H1 (cell line): Measurements from ENCODE around the gene APOBEC3H. TPM values are rescaled to one million over a fixed set of nuclear protein-coding genes. Genes with fewer than 3 reads are reported as not detected.

Source experiments
- CTCF ChIA-PET: fragments of 300-600 bp; sonication (Branson Sonifier 250); formaldehyde crosslinking; loops from one replicate; lab custom pipeline; 2021; ENCODE audit not compliant: partially characterized antibody; lab: Charles Lee
- POLR2A ChIA-PET: fragments of 300-600 bp; sonication (Branson Sonifier 250); formaldehyde crosslinking; loops from one replicate; lab custom pipeline; 2021; ENCODE audit warnings: inconsistent platforms; ENCODE audit not compliant: partially characterized antibody; lab: Charles Lee
- DNase-seq, 2 experiments: peaks; one replicate each; pipeline versions ENCODE4 v3.0.0 to v3.0.0-alpha.2; 2010 to 2022; ENCODE audit warnings: low spot score in 2 of 2, low read depth in 1 of 2, mixed read lengths in 1 of 2
- FAIRE-seq: peaks from 2 replicates; lab custom pipeline; 2011; peaks lifted over from hg19 to GRCh38; lab: Jason Lieb, UNC
- H2AFZ ChIP-seq: 2 replicates; pipeline ENCODE4 v1.8.1; 2012; ENCODE audit warnings: low read length, inconsistent platforms
- H2AK5ac ChIP-seq: 2 replicates; pipeline ENCODE4 v1.6.1; 2013; ENCODE audit warnings: low read depth, low read length
- H2BK120ac ChIP-seq: replicated peaks from 2 replicates; pipeline ENCODE3; 2013; ENCODE audit warnings: low read depth, low read length, inconsistent platforms
- H2BK12ac ChIP-seq: 2 replicates; pipeline ENCODE4 v1.6.1; 2013; ENCODE audit warnings: low read depth, low read length
- H2BK15ac ChIP-seq: 2 replicates; pipeline ENCODE4 v1.6.1; 2013; ENCODE audit warnings: low read length
- H2BK20ac ChIP-seq: 2 replicates; pipeline ENCODE4 v1.6.1; 2013; ENCODE audit warnings: low read length
- H2BK5ac ChIP-seq: 2 replicates; pipeline ENCODE4 v1.6.1; 2013; ENCODE audit warnings: low read depth, low read length
- H3K14ac ChIP-seq: 2 replicates; pipeline ENCODE4 v1.6.1; 2013; ENCODE audit warnings: inconsistent platforms; ENCODE audit not compliant: insufficient read length
- H3K18ac ChIP-seq: 2 replicates; pipeline ENCODE4 v1.6.1; 2013; ENCODE audit warnings: low read length; ENCODE audit errors: extremely low read depth
- H3K23ac ChIP-seq: 2 replicates; pipeline ENCODE4 v1.6.1; 2013; ENCODE audit warnings: inconsistent platforms; ENCODE audit not compliant: insufficient read length
- H3K23me2 ChIP-seq: 2 replicates; pipeline ENCODE4 v1.6.1; 2013; ENCODE audit warnings: low read depth, low read length
- H3K27ac ChIP-seq: 2 replicates; pipeline ENCODE4 v1.6.1; 2011; ENCODE audit warnings: low read depth, low read length, inconsistent platforms
- H3K27me3 ChIP-seq, 4 experiments: replicated peaks in 1 of 4; 1 replicate in 1 of 4; 2 replicates in 3 of 4; pipeline versions ENCODE4 v1.6.1 to v1.8.1; 2011 to 2013; ENCODE audit warnings: low read length in 3 of 4, mild to moderate bottlenecking in 3 of 4, inconsistent platforms in 2 of 4, mixed read lengths in 2 of 4, moderate library complexity in 1 of 4; ENCODE audit not compliant: control insufficient read depth in 3 of 4, insufficient read depth in 3 of 4; ENCODE audit errors: extremely low read depth in 1 of 4
- H3K36me3 ChIP-seq, 4 experiments: 2 replicates each; pipeline versions ENCODE4 v1.6.1 to v1.8.1; 2011 to 2013; ENCODE audit warnings: mild to moderate bottlenecking in 4 of 4, low read length in 3 of 4, moderate library complexity in 2 of 4, control low read depth in 1 of 4, inconsistent platforms in 1 of 4; ENCODE audit not compliant: insufficient read depth in 4 of 4, control insufficient read depth in 2 of 4
- H3K4ac ChIP-seq: replicated peaks from 2 replicates; pipeline ENCODE3; 2013; ENCODE audit warnings: low read length, low read depth, mixed read lengths, inconsistent platforms; ENCODE audit not compliant: insufficient read length
- H3K4me1 ChIP-seq, 4 experiments: replicated peaks in 1 of 4; 1 replicate in 1 of 4; 2 replicates in 3 of 4; pipeline versions ENCODE4 v1.6.1 to v1.8.1; 2011 to 2013; ENCODE audit warnings: low read length in 3 of 4, inconsistent platforms in 2 of 4, mixed read lengths in 1 of 4; ENCODE audit not compliant: insufficient read depth in 4 of 4, control insufficient read depth in 3 of 4
- H3K4me2 ChIP-seq, 2 experiments: 2 replicates each; pipeline versions ENCODE4 v1.6.1 to v1.8.1; 2011 to 2013; ENCODE audit warnings: low read depth in 2 of 2, low read length in 2 of 2, control low read depth in 1 of 2, inconsistent platforms in 1 of 2, mild to moderate bottlenecking in 1 of 2; ENCODE audit not compliant: insufficient read depth in 1 of 2
- H3K4me3 ChIP-seq, 4 experiments: fragments of 200-600, 300-600 bp in 1 of 4; sonication (generic), shearing (Covaris generic), sonication (Bioruptor Twin) in 1 of 4; 2 replicates each; pipeline versions ENCODE4 v1.5.1 to v1.8.1; 2011 to 2016; ENCODE audit warnings: low read length in 4 of 4, low read depth in 3 of 4, control low read depth in 2 of 4, inconsistent platforms in 2 of 4, mild to moderate bottlenecking in 2 of 4, mixed read lengths in 1 of 4, moderate library complexity in 1 of 4; ENCODE audit not compliant: insufficient read depth in 2 of 4; ENCODE audit errors: extremely low read depth in 1 of 4
- H3K56ac ChIP-seq: replicated peaks from 2 replicates; pipeline ENCODE3; 2013; ENCODE audit warnings: low read depth, mild to moderate bottlenecking, mixed read lengths, low read length, inconsistent platforms; ENCODE audit not compliant: insufficient read length
- H3K79me1 ChIP-seq: 2 replicates; pipeline ENCODE4 v1.6.1; 2013; ENCODE audit warnings: low read depth, low read length, control low read depth
- H3K79me2 ChIP-seq, 2 experiments: 2 replicates each; pipeline versions ENCODE4 v1.6.1 to v1.8.1; 2012 to 2013; ENCODE audit warnings: low read length in 2 of 2, mild to moderate bottlenecking in 2 of 2, inconsistent platforms in 1 of 2; ENCODE audit not compliant: insufficient read depth in 2 of 2, control insufficient read depth in 1 of 2
- H3K9ac ChIP-seq, 4 experiments: replicated peaks in 1 of 4; 1 replicate in 1 of 4; 2 replicates in 3 of 4; pipeline versions ENCODE4 v1.6.1 to v1.8.1; 2011 to 2013; ENCODE audit warnings: low read depth in 3 of 4, low read length in 3 of 4, control low read depth in 2 of 4, mild to moderate bottlenecking in 2 of 4, moderate library complexity in 2 of 4, inconsistent platforms in 1 of 4; ENCODE audit errors: extremely low read depth in 1 of 4
- H3K9me3 ChIP-seq, 2 experiments: 2 replicates each; pipeline versions ENCODE4 v1.6.1 to v1.8.1; 2012 to 2013; ENCODE audit warnings: mild to moderate bottlenecking in 2 of 2, moderate library complexity in 2 of 2, control low read depth in 1 of 2, inconsistent platforms in 1 of 2, low read depth in 1 of 2, low read length in 1 of 2, mixed read lengths in 1 of 2; ENCODE audit not compliant: insufficient read depth in 2 of 2
- H4K20me1 ChIP-seq, 2 experiments: replicated peaks in 1 of 2; 2 replicates each; pipeline versions ENCODE3 to v1.8.1; 2011 to 2013; ENCODE audit warnings: inconsistent platforms in 2 of 2, low read length in 2 of 2, mild to moderate bottlenecking in 1 of 2; ENCODE audit not compliant: insufficient read depth in 2 of 2, control insufficient read depth in 1 of 2
- H4K5ac ChIP-seq: 2 replicates; pipeline ENCODE4 v1.6.1; 2013; ENCODE audit warnings: low read length, low read depth, mixed read lengths, inconsistent platforms; ENCODE audit not compliant: insufficient read length
- H4K8ac ChIP-seq: 2 replicates; pipeline ENCODE4 v1.8.0; 2013; ENCODE audit warnings: mild to moderate bottlenecking, moderate library complexity, low read length, inconsistent platforms; ENCODE audit not compliant: insufficient read depth; ENCODE audit errors: extremely low read depth
- H4K91ac ChIP-seq: replicated peaks from 2 replicates; pipeline ENCODE3; 2013; ENCODE audit warnings: low read length, mixed read lengths, inconsistent platforms; ENCODE audit not compliant: insufficient read length
- WGBS, 2 experiments: shearing (Covaris generic) in 1 of 2; methylation state at CpG; one replicate each; pipeline versions ENCODE4 v1.1.6 to v1.1.7; 2013 to 2015; ENCODE audit warnings: low lambda C conversion rate in 2 of 2, mixed read lengths in 2 of 2, inconsistent platforms in 1 of 2, low coverage in 1 of 2, missing lambda C conversion rate in 1 of 2; ENCODE audit not compliant: insufficient replicate concordance in 2 of 2, insufficient coverage in 1 of 2, insufficient read length in 1 of 2; ENCODE audit errors: extremely low coverage in 1 of 2, missing lambda C conversion rate in 1 of 2; 5-methylcytosine and 5-hydroxymethylcytosine counted together
- polyA plus RNA-seq, 7 experiments: library from polyadenylated mRNA; depleted of rRNA in 3 of 7; stranded (reverse) in 5 of 7; unstranded in 2 of 7; fragments of >200 nt in 5 of 7; fragments of 200-250 nt in 2 of 7; gene quantifications; 1 replicate in 5 of 7; 2 replicates in 1 of 7; 4 replicates in 1 of 7; pipeline versions ENCODE4 v1.2.1 to v1.2.3, GENCODE V29; 2011 to 2013; ENCODE audit warnings: missing spikeins in 2 of 7, mixed read lengths in 2 of 7
- total RNA-seq: library from RNA; stranded (reverse); fragmentation: NEBNext Ultra II Directional; extraction: Animal tissue kit (Norgen Biotek cat#: 25700); gene quantifications from 2 replicates; pipeline ENCODE4 v1.2.1, GENCODE V29; 2021

APOBEC3H gene
- total and polyA plus RNA-seq, 2 of the 8 experiments (the other 6 are each of a cell fraction or from before 2014, with no cell fraction given): 0.47 to 0.56 TPM

DNA sequence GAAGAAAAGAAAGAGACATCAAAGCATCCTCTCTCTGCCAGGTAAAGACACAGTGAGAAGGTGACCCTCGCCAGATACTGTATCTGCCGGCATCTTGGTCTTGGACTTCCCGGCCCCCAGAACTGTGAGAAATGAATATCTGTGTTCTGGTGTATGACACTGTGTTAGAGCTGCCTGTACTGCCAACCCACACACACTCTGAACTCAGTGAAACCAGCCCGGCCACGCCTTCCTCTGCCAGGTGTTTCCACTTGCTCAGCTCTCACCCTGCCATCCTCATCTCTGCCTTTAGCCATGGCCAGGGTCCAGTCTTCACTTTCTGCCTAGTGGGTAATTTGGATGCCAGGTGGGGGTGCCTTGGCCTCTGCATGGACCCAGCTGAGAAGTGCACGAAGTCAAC, 31.5 kb downstream of the APOBEC3H start:
- H3K9me3 ChIP-seq: 0 out of 4 replicates have a peak, but pooled peaks cover 0 to 3% of the 10 kb centered on the region in 2 experiments
- H2BK15ac ChIP-seq: no peak overlapping the region
- H2BK120ac ChIP-seq: no peak overlapping the region
- no peaks in the 10 kb centered on the region for H3K23me2 ChIP-seq
- no peak for FAIRE-seq
- H3K9ac ChIP-seq: no peak overlapping the region
- no peak overlapping the region for H2BK5ac ChIP-seq
- no peak overlapping the region for H3K56ac ChIP-seq
- peaks cover 6 to 20% (median 7%) of the 10 kb centered on the region in 4 experiments; a peak in 5 of 7 replicates for H3K4me1 ChIP-seq
- H3K4ac ChIP-seq: no peak overlapping the region
- no peak overlapping the region for H3K23ac ChIP-seq
- H4K91ac ChIP-seq: no peak overlapping the region
- H2AK5ac ChIP-seq: no peak overlapping the region
- no peak overlapping the region for H2BK20ac ChIP-seq
- H3K79me1 ChIP-seq: no peaks in the 10 kb centered on the region
- CTCF ChIA-PET: interaction anchor here (0.6 to 1.4 kb wide), 4 partner anchors 40 to 178 kb away, joined by 3 to 4 read pairs (median 4); no protein-coding TSS in a partner anchor
- no peaks in the 10 kb centered on the region for H3K79me2 ChIP-seq
- no peaks in the 10 kb centered on the region for H3K27me3 ChIP-seq
- no peak overlapping the region for H4K5ac ChIP-seq
- DNase-seq: no peak
- H3K4me2 ChIP-seq: no peak overlapping the region
- H3K4me3 ChIP-seq: no peak overlapping the region
- H3K27ac ChIP-seq: no peak overlapping the region
- no peak overlapping the region for H2AFZ ChIP-seq
- H4K20me1 ChIP-seq: no peaks in the 10 kb centered on the region
- H2BK12ac ChIP-seq: no peak overlapping the region
- no peaks in the 10 kb centered on the region for H3K36me3 ChIP-seq
- no peak overlapping the region for H4K8ac ChIP-seq
- POLR2A ChIA-PET: interaction anchor here (0.8 to 2.2 kb wide), 2 partner anchors 21 to 813 kb away, joined by 4 to 5 read pairs; no protein-coding TSS in a partner anchor
- H3K18ac ChIP-seq: no peak overlapping the region
- H3K14ac ChIP-seq: no peak overlapping the region
- 88% methylated on average over 6 of the region's 6 CpGs; no CpG with 5 or more reads in 1 of the 2 experiments for WGBS, 2 experiments
